H1 (cell line): ENCODE data around the gene CENPX. TPM values are rescaled to one million over a fixed set of nuclear protein-coding genes. Genes with fewer than 3 reads are reported as not detected.
A peak's percentile ranks its signal among the peaks of the same experiment; 100 is the strongest.

Experiments
- BRCA1 ChIP-seq: IDR thresholded peaks from 2 replicates; pipeline ENCODE4 v1.6.1; 2012; ENCODE audit warnings: low read depth, low read length, improper control_type of control experiment
- CBX5 ChIP-seq: fragments of 300-800, 300-1000 bp; sonication (generic); IDR thresholded peaks from 2 replicates; pipeline ENCODE4 v1.7.1; 2016; ENCODE audit warnings: antibody characterized with exemption, low read length, low read depth
- EP300 ChIP-seq, 2 experiments: IDR thresholded peaks; 1 replicate in 1 of 2; 2 replicates in 1 of 2; pipeline ENCODE4 v1.6.1; 2011 to 2012; ENCODE audit warnings: low read depth in 2 of 2, low read length in 2 of 2, mild to moderate bottlenecking in 2 of 2, borderline replicate concordance in 1 of 2, inconsistent platforms in 1 of 2, moderate library complexity in 1 of 2
- GABPA ChIP-seq: IDR thresholded peaks from 2 replicates; pipeline ENCODE4 v1.6.1; 2011; ENCODE audit warnings: mild to moderate bottlenecking, low read length, moderate library complexity, borderline replicate concordance; ENCODE audit not compliant: insufficient read depth
- HDAC2 ChIP-seq, 2 experiments: fragments of 300-600 bp in 1 of 2; sonication (generic) in 1 of 2; IDR thresholded peaks; 2 replicates each; pipeline ENCODE4 v1.6.1; 2011 to 2012; ENCODE audit warnings: low read depth in 2 of 2, low read length in 2 of 2, mild to moderate bottlenecking in 2 of 2, moderate library complexity in 2 of 2, borderline replicate concordance in 1 of 2, inconsistent platforms in 1 of 2
- KDM4A ChIP-seq: IDR thresholded peaks from one replicate; pipeline ENCODE4 v1.7.1; 2012; ENCODE audit warnings: low read depth, mild to moderate bottlenecking, moderate library complexity, low read length, inconsistent platforms; ENCODE audit not compliant: severe bottlenecking
- KDM5A ChIP-seq: fragments of 200-600 bp; IDR thresholded peaks from 2 replicates; pipeline ENCODE4 v1.7.1; 2012; ENCODE audit warnings: mild to moderate bottlenecking, low read length, inconsistent platforms, mixed read lengths
- MAX ChIP-seq: IDR thresholded peaks from 2 replicates; pipeline ENCODE4 v1.6.1; 2012; ENCODE audit warnings: inconsistent platforms
- NRF1 ChIP-seq: IDR thresholded peaks from 2 replicates; pipeline ENCODE4 v1.6.1; 2011; ENCODE audit warnings: mild to moderate bottlenecking, low read depth, low read length, improper control_type of control experiment
- RAD21 ChIP-seq, 2 experiments: IDR thresholded peaks in 1 of 2; conservative IDR thresholded peaks in 1 of 2; 2 replicates each; pipeline ENCODE4 v1.6.1; 2011; ENCODE audit warnings: low read depth in 2 of 2, low read length in 2 of 2, improper control_type of control experiment in 1 of 2, inconsistent platforms in 1 of 2, mild to moderate bottlenecking in 1 of 2, moderate library complexity in 1 of 2
- SP1 ChIP-seq: IDR thresholded peaks from 2 replicates; pipeline ENCODE4 v1.6.1; 2011; ENCODE audit warnings: low read depth, low read length
- SUZ12 ChIP-seq: fragments of 200-600 bp; sonication (generic); IDR thresholded peaks from 2 replicates; pipeline ENCODE4 v1.6.1; 2012; ENCODE audit warnings: mild to moderate bottlenecking, inconsistent platforms, low read length, moderate library complexity, mixed read lengths
- TAF7 ChIP-seq: optimal IDR thresholded peaks from 2 replicates; pipeline ENCODE3; 2011; ENCODE audit warnings: low read depth, mild to moderate bottlenecking, inconsistent platforms, low read length, moderate library complexity, borderline replicate concordance
- polyA plus RNA-seq, 7 experiments: library from polyadenylated mRNA; depleted of rRNA in 3 of 7; stranded (reverse) in 5 of 7; unstranded in 2 of 7; fragments of >200 nt in 5 of 7; fragments of 200-250 nt in 2 of 7; gene quantifications; 1 replicate in 5 of 7; 2 replicates in 1 of 7; 4 replicates in 1 of 7; pipeline versions ENCODE4 v1.2.1 to v1.2.3, GENCODE V29; 2011 to 2013; ENCODE audit warnings: missing spikeins in 2 of 7, mixed read lengths in 2 of 7
- total RNA-seq: library from RNA; stranded (reverse); fragmentation: NEBNext Ultra II Directional; extraction: Animal tissue kit (Norgen Biotek cat#: 25700); gene quantifications from 2 replicates; pipeline ENCODE4 v1.2.1, GENCODE V29; 2021

The CENPX gene
- total and polyA plus RNA-seq, 2 of the 8 experiments (the other 6 are each of a cell fraction or from before 2014, with no cell fraction given) = 116 to 122 TPM

- peak; percentile 32 for TF ChIP-seq TAF7
- TF ChIP-seq HDAC2 (IDR thresholded peaks at IDR 0.05; ENCODE audit: borderline replicate concordance in 1 of 2, low read depth in 2 of 2, low read length in 2 of 2) = peak in 1 of 2 experiments; percentile 10; a peak in 2 of 4 replicates
- TF ChIP-seq EP300 (IDR thresholded peaks at IDR 0.05; ENCODE audit: borderline replicate concordance in 1 of 2, low read depth in 2 of 2, low read length in 2 of 2) = no peak
- TF ChIP-seq SUZ12 = no peak
- TF ChIP-seq RAD21 (IDR thresholded peaks at IDR 0.05 in 1 of 2, conservative IDR thresholded peaks at IDR 0.05 in 1 of 2; ENCODE audit: low read depth in 2 of 2, low read length in 2 of 2) = peak; percentile 97
- TF ChIP-seq SP1 = no peak
- no peak for TF ChIP-seq CBX5
- peak; percentile 40; the same call in 1 of the 2 replicates for TF ChIP-seq MAX
- TF ChIP-seq NRF1 = no peak
- TF ChIP-seq GABPA = peak; percentile 84
- TF ChIP-seq KDM5A = peak; percentile 28; the same call in 1 of the 2 replicates
- peak; percentile 31; the same call in 1 of the 2 replicates for TF ChIP-seq BRCA1
- peak; percentile 52 for TF ChIP-seq KDM4A
These were observed 8.0 kb upstream of the CENPX start (continued) for GRCh38 chr17:82030470-82031302.
